GM21717 (cell line): ENCODE measurements around the gene LYPD6.
"Not testable (repeated sequence)": the region's sequence is repeated elsewhere in the genome, so short reads cannot be mapped to it uniquely, and the experiment has no call there.

Experiments used
- ATAC-seq: cut with Tn5 transposase; IDR thresholded peaks from one replicate; pipeline ENCODE4 v1.9.1; 2021; ENCODE audit warnings: mild to moderate bottlenecking, moderate library complexity; ENCODE audit not compliant: unreplicated experiment

Gene LYPD6

DNA sequence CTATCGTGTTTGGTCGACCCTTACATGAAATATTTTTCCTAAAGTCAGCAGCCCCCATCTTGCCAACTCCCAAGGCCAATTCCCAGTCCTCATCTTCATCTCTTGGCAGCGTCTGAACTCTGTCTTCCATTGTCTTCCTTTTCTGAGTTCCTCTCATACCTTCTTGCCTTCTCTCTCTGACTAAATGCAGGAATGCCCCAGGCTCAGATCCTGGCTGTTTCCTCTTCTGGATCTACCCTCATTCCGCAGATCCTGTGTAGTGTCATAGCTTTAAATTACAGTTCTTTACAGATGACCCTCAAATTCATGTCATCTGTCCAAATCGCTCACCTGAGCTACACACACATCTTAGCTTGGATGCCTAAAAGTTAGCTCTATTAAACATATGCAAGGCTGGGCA is 162.5 kb downstream of the LYPD6 start:
- no peak for ATAC-seq

DNA sequence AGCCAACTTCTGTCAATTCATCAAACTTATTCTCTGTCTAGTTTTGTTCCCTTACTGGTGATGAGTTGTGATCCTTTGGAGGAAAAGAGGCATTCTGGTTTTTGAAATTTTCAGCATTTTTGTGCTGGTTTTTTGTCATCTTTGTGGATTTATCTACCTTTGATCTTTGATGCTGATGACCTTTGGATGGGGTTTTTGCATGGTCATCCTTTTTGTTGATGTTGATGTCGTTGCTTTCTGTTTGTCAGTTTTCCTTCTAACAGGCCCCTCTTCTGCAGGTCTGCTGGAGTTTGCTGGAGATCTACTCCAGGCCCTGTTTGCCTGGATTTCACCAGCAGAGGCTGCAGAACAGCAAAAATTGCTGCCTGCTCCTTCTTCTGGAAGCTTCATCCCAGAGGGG is 168.8 kb downstream of the LYPD6 start:
- not testable (repeated sequence) for ATAC-seq

DNA sequence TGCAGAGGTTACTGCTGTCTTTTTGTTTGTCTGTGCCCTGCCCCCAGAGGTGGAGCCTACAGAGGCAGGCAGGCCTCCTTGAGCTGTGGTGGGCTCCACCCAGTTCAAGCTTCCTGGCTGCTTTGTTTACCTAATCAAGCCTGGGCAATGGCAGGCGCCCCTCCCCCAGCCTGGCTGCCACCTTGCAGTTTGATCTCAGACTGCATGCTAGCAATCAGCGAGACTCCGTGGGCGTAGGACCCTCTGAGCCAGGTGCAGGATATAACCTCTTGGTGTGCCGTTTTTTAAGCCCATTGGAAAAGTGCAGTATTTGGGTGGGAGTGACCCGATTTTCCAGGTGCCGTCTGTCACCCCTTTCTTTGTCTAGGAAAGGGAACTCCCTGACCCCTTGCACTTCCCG is 176.4 kb downstream of the LYPD6 start:
- not testable (repeated sequence) for ATAC-seq

DNA sequence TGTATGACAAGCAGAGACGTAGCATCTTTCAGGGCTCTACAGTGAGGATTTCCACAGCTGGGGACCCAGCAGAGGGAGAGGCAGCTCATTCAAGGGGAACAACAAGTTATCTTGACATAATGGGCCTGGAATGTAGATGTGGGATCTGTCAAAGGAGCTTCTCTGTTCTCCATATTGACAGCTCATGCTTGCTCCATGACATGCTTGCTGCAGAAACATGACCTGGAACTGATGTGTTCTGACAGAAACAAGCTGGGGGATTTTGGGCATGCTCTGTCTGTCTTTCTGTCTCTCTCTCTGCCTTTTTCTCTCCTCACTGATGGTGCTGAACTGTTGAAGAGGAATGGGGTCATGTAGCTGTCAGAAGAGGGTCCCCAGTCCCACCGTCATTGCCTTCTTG is 177.6 kb downstream of the LYPD6 start:
- no peak for ATAC-seq

DNA sequence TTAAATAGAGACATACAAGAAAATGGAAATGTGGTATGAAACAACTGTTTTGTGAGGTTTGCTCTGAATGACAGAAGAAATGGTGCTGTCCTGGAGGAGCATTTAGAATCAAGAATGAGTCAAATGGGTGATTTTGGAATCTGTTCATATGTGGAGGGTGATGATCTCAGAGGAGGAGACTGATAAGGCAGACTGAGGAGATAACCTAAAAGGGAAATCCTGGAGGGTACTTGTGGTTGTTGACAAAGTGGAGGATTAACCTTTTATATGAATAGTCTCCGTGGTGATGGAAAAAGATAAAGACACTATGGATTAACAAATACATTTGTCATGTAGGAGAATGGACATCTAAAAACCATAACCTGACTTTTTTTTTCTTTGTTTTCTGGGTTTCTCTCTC is 183.1 kb downstream of the LYPD6 start:
- no peak for ATAC-seq
